K562 (cell line): ENCODE data around the gene SCLT1.

Source experiments
- ZFPM2 ChIP-seq: fragments of 250-450 bp; sonication (Bioruptor Pico); IDR thresholded peaks from 2 replicates; pipeline ENCODE4 v1.5.1; 2022; ENCODE audit warnings: mild to moderate bottlenecking
- TF ChIP-seq, protein P1 (sequence below), 3 experiments: IDR thresholded peaks in 2 of 3; conservative IDR thresholded peaks in 1 of 3; 2 replicates each; pipeline ENCODE4 v1.5.1; 2011 to 2012; ENCODE audit warnings: low read length in 3 of 3, mild to moderate bottlenecking in 3 of 3, control low read depth in 2 of 3, improper control_type of control experiment in 1 of 3, inconsistent platforms in 1 of 3, low read depth in 1 of 3, mixed read lengths in 1 of 3, moderate library complexity in 1 of 3; ENCODE audit not compliant: insufficient read depth in 2 of 3

DNA sequence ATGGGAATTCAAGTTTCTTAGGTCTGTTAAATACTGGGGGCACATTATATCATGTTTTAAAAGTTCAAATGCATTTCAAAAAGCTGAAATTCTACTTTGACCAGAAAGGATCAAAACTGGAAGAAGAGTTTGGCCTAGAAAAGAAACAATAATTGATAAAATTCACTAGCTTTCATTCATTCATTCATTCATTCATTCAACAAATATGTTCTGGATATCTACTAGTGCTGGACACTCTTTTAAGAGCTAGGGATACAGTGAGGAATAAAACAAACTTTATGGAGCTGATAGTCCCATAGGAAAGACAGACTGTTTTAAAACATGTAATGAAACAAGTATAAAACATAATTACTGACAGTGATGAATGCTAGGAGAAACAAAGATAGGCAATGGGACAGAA is 177.8 kb downstream of the SCLT1 start:
- no peak for TF ChIP-seq ZFPM2 (CRISPR knock-in tag)
- TF ChIP-seq, protein P1, sequence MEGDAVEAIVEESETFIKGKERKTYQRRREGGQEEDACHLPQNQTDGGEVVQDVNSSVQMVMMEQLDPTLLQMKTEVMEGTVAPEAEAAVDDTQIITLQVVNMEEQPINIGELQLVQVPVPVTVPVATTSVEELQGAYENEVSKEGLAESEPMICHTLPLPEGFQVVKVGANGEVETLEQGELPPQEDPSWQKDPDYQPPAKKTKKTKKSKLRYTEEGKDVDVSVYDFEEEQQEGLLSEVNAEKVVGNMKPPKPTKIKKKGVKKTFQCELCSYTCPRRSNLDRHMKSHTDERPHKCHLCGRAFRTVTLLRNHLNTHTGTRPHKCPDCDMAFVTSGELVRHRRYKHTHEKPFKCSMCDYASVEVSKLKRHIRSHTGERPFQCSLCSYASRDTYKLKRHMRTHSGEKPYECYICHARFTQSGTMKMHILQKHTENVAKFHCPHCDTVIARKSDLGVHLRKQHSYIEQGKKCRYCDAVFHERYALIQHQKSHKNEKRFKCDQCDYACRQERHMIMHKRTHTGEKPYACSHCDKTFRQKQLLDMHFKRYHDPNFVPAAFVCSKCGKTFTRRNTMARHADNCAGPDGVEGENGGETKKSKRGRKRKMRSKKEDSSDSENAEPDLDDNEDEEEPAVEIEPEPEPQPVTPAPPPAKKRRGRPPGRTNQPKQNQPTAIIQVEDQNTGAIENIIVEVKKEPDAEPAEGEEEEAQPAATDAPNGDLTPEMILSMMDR (IDR thresholded peaks at IDR 0.05 in 2 of 3, conservative IDR thresholded peaks at IDR 0.05 in 1 of 3; ENCODE audit: insufficient read depth in 2 of 3, low read depth in 1 of 3, low read length in 3 of 3): no peak
